ENCODE measurements around the gene ASCC3.

ASCC3 gene

DNA sequence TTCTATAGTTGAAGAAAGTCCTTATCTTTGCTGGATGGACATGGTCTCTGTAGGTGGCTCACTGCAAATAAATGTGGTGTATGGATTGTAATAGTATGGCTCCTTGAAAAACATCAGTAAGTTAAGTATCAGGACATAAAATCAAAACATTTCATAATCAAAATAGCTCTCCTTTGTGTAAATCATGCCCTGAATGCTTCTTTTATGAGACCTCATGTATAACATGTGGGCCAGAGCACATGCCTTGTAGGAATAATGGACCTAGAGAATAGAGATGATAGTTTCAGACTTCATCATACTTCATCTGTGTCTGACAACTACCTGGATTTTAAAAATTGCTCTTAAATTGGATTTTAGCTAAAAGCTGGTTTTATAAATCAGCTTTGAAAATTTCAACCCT, 159.9 kb downstream of the ASCC3 start:
- no peak for DNase-seq

DNA sequence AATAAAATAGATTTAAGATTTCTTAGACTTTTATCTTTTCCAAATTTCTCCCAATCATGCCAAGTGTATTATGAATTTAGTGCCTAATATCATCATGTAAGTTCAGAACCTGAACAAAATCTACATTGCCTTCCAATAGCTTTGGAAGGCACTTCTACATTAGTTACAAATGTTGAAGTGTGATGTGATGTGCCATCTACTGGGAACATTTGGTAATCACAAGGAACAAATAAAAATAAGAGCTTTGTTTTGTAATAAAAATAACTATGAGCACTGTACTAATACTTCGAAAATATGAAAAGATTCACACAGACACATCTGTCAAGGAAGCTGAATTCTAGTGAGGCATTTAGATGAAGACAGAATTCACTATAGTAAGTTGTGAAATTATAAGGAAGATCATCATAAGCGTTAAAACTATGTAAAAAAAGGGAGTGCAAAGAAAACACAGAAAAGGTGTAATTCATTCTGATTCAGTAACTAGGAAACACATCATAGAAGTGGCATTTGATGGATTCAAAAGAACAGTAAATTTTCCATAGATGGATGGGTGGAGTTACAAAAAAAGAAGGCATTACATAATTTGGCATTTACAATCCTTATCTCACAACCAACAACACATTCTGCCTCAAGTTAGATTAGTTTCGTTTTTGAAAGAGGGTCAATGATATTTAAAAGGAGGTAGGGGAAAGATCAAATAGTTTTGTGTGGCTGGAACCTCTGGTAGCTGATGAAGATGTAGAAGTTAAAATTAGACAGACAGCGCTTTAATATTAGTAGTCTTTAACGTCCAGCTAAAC, 161.0 kb downstream of the ASCC3 start:
- peak; percentile 18 for DNase-seq

DNA sequence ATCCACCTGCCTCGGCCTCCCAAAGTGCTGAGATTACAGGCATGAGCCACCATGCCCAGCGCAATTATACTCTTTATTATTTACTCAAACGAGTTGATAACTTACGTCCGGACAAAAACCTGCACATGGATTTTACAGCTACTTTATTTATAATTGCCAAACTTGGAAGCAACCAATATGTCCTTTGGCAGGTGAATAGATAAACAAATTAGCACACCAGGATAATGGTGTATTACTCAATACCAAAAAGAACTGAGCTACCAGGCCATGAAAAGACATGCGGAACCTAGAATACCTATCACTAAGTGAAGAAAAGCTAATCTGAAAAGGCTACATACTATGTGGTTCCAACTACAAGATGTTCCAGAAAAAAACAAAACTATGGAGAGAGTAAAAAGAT, 168.1 kb downstream of the ASCC3 start:
- DNase-seq = no peak

DNA sequence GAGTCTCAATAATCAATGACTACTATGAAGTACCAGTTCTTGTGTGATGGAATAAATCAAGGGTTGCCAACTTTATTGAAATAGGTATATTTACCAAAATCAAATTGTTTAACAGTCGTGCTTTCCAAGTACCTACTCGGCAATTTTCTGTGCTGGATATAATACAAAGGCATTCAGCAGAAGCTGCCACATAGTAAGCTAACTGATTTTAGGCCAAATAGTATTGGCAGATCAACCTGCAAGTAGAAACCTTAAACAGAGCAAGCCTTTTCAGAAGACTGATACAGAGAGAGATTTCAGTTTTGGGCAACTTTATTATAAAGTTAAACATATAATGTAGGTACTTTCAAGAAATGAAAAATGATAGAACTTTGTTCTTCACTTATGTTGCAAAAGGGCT, 174.6 kb downstream of the ASCC3 start:
- DNase-seq = no peak

DNA sequence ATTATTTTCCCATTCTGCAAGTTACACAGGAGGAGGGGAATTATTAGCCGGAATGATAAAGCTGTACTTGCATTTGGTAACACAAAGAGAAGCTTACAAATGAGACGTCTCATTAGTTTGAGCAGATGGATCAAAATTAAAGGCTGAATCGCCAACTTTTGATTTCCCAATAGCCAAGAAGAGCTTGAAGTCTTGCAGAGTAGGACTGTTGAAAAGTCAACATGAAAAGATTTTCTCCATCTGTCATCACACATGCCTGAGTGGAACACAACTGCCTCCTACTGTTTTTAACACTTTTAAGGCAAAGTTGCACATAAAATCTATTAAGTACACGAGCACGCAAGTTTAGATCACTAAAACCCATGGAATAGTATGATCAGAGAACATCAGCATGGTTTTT, 176.2 kb downstream of the ASCC3 start:
- DNase-seq = no peak

DNA sequence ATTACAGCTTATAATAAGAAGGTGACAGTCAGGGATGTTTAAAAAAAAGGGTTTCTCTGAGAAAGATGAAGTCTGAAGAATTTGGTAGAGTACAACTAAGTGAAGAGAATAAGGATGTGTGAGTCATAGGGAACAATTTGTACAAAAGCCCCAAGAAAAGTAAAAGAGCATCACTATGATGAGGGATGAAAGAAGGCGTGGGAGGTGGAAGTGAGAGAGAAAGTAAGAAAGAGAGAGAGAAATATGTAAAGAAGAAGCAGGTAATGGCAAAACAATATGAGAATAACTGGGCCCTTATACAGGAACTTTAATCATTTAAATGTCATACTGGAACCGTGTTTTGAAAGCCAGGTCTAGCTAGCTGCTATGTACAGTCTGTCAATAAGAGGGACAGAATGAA, 179.4 kb downstream of the ASCC3 start:
- no peak for DNase-seq

DNA sequence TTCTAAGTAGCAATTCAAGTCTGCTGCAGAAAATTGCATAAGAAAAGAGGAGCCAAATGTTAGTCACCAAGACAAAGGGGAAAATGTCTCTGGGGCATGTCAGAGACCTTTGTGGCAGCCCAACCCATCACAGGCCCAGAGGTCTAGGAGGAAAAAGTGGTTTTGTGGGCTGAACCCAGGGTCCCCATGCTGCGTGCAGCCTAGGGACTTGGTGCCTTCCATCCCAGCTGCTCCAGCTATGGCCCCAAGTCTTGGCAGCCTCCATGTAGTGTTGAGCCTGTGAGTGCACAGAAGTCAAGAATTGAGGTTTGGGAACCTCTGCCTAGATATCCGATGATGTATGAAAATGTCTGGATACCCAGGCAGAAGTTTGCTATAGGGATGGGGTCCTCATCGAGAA, 181.1 kb downstream of the ASCC3 start:
- no peak for DNase-seq

DNA sequence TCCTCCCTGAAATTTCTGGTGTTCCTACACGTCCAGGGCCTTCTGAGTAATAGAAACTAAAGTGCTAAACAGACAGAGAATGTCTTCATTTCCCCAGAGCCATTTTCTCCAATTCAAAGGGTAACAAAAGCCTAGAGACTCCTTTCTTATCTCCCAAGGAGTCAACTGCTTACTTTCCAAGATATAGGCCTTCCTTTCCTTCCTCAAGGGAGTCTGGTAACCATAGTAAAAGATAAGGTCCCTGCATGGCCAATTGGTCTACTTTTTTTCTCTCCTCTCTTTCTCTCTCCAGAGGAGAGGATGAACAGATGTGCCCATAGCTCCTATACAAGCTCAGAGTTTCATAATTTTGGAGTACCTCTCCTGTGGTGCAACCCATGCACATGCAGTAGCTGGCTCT, 185.7 kb downstream of the ASCC3 start:
- DNase-seq = no peak

DNA sequence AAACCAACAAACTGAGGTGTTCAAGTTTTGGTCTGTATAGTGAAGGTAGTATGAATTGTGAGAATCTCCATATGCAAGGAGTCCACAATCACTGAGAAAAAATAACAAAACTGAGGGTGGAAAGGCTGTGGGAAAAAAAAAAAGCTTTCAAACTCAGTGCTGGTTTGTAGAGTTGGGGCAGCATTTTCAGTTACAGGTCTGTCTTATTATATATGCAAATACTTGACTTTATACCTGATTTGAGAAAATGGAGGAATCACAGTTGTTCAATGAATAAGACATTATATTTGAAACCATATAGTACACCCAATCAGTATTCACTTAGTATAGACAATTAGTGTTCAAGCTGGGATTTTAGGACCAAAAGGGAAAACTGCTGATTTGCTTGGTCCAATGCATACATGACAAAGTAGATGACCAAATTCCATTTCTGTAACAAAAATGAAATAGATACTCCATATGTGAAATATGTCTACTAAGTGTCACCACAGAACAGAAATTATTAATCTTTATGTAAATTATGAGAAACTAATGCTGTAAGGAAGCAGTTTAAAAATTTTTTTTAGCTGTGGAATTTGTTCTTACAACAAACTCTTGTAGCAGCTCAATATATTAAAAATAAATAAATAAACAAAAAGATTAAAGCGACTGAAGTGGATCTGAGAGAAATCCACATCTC, 187.7 kb downstream of the ASCC3 start:
- DNase-seq = no peak

DNA sequence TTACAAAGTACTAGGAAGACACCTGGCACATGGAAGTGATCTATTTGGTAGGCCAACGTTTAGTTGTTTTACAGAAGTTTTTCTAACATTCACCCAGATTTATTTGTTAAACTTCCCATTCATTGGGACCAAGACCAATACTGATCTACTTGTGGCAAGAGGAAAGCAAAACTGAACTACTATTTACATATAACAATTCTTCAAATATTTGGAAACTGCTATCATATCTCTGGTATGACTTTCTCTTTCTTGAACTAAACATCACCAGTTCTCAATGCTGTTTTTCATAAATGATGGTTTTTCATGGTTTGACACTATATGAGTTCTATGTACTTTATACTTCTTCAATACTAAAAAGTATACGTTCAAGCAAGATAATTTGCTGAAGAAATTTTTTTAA, 189.2 kb downstream of the ASCC3 start:
- no peak for DNase-seq

DNA sequence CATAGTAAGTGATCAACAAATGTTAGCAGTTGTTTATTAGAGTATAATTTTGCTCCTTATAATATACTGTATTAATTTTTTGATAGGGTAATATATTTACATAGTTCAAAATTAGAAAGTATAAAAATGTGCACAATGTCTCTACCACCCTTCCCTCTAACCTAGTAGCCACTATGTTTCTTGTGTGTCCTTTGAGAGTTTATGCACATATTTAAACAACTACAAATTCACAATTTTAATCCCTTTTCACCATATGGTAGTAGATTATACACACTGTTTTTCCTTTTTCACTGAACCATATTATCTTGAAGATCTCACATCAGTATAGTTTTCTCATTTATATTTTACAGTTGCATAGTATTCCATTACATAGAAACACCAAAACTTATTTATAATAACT, 194.9 kb downstream of the ASCC3 start:
- no peak for DNase-seq

DNA sequence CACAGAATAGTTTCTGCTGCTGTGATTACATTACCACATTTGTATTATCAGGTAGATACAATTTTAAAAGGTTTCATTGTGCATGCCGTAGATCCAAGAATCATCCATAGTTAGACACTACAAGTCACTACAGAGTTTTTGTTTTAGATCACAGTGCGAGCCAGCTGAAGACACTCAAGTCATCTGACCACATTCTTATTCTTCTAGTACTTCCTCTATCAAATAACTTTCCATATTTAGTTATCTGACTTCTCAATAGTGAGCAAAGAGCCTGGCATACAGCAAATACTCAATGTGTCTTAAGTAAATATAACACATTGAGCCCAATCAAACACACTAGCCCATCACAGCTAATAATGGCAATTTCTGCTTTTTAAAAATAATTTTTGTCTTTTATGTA, 195.4 kb downstream of the ASCC3 start:
- DNase-seq = no peak

DNA sequence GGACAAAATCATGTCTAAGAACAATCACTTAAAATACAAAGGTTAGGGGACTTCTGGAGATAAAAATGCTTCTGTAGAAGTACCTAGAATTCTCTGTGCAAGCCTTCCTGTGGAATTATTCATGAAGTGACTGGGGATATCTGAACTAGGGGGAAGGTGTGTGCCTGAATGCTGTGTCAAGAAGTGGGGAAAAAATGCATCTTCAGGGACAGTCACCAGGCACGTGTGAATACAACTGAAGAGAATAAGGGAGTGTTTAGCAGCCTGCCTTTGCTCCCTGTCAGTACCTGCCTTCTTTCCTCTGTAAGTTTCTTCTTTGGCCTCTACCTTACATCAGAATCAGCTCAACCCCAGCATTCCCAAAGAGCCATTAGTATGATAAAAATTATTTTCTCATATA, 201.0 kb downstream of the ASCC3 start:
- no peak for DNase-seq

DNA sequence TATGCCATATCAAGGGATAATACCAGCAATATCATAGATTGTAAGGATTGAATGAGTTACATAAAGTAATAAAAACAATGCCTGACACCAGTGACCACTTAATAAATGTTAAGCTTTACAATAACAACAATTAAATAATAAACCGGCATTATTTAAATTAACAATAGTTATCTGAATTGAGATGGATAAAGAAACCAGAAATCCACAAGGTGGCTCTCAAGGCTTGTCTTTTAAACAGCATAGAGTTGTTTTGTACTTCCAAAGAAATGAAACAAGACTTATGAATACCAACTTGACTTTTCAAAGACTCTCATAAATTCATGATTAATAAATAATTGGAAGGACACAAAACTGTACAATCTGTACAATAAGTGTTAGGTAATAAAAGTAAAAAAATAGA, 203.1 kb downstream of the ASCC3 start:
- DNase-seq = no peak

DNA sequence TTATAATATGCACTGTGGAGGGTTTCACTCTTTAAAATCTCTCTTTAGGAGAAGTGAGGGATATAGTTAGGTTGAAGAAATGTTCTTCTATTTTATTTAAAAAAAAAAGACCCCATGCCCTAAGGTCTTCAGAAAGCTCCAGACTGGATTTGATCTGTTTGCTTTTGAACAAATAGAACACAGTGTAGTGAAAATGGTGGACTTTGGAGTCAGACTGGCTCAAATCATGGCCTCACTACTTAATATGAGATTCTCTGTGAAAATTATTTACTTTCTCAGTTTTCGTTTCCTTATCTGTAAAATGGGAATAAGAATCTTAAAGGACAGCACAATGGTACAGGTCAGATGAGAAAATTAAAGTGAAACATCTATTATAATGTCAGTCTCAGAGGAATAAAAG, 203.9 kb downstream of the ASCC3 start:
- no peak for DNase-seq

DNA sequence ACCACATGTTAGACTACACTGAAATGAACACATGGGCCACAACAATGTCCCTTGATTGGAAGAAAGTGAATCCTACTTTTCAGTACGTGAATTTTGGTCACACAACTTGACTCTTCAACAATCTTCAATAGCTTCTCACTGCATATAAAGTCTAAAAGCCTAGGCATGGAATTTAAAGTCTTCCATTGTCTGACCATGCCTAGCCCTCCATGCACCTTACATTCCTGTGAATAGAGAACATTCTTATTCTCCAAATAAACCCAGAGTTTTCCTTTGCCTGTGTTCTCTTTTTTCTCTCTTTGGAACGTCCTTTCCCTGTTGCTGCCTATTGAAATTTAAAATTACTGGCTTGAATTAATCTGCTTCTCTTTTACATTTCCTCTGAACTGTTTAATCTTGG, 207.5 kb downstream of the ASCC3 start:
- no peak for DNase-seq

DNA sequence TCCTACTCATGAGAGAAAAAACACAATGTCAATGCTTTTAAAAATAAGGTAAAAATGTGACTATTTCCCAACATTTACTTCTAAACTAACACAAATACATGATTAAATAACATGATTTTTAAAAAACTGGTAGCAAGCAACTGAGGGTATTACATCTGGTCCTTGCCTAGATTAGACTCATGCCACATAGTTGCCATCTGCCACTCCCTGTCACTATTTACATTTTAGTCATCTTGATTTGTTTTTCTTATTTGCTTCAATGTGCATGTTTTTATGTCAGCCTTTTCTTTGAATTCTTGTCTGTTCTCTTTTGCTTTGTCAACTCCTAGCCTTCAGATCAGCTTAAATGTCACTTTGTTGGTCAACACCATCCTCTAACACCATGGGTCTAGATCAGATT, 209.4 kb downstream of the ASCC3 start:
- no peak for DNase-seq

DNA sequence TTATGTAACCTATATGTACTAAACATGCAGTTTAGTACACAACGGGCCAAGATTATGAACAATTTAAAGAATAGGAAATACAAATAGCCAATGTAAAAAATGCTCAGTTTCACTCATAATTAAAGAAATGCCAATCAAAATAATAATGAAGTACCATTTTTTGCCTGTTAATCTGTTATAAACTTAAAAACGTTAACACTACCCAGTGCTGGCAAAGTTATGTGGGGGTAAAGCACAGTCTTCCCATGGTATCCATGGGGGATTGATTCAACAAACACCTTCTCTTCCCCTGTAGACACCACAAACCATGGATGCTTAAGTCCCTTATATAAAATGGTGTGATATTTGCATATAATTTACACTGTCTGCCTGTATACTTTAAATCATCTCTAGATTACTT, 211.1 kb downstream of the ASCC3 start:
- no peak for DNase-seq

DNA sequence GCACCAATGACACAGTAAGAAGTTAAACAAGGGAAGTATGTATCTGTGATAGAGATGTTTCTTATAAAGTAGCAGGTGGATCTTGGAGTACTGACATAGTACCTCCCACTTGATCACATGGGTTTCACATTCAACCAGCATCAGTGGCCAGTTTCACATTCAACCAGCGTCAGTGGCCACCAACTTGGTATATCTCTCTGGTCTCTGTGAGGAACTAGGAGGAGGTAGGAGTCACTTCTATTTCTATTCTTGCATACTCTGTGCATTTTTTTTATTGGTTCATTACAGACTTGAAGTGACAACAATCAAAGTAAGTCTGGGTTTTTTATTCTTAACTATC, 216.1 kb downstream of the ASCC3 start:
- DNase-seq = no peak

DNA sequence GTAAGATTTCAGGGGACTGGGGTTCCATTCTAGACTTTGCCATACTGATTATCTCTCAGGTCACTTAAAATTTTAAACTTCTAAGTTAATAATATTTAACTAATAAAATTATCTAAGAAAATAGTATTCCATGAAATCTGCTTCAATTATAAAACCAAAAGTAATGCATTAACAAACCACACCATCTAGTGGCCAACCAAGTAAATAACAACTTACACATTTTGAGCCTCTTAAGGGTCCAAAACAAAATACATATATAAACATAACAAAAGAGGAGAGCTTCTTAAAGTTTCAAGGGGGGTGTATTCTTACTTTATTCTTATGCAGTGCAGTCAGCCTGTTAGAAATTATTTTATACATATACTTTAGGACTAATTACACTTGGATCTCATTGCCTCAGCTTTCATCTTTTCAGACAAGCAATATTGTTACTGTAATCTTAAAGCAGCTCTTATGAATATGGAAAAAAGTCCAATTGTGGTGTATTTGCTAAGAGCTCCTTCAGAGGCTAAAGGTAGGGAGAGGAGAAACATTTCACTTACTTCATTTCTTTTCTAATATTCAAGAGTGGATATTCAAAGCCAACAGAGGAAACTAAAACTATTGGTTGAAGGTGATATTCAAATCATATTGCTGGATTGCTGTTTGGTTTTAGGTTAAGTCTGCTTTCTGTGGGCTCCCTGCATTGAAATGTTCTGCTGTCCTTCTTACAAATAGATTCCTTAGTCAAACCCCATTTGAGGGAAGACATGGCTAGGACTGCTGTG, 216.7 kb downstream of the ASCC3 start:
- no peak for DNase-seq

DNA sequence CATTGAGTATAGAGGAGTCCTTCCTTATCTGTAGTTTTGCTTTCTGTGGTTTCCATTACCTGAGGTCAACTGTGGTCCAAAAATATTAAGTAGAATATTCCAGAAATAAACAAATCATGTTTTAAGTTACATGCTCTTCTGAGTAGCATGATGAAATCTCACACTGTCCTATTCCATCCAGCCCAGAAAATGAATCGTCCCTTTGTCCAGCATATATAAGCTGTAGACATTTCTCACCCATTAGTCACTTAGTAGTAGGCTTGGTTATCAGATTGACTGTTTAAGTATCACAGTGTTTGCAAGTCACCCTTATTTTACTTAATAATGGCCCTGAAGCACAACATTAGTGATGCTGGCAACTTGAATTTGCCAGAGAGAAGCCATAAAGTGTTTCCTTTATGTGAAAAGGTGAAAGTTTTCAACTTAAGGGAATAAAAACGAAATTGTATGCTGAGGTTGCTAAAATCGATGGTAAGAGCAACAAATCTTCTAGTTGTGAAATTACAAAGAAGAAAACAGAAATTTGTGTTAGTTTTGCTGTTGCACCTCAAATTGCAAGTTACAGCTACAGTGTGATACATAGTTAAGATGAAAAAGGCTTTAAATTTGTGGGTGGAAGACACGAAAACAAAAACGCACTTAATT, 217.8 kb downstream of the ASCC3 start:
- DNase-seq = no peak

DNA sequence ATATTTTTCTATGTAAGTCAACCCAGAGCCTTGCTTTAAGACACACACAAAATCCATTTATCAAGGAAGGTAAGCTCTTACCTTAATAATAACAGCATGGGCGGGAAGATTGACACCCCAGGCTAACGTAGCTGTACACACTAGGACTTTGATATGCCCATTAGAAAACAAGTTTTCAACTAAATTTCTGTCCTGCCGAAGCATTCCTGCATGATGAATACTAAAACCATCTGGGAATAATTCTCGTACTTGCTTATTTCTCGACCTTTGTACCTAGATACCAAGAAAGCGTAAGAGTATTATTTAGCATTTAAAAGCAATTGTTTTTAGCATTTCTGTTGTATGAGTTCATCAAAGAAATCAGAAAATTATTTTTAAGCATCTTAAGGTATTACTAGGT, 218.9 kb downstream of the ASCC3 start:
- no peak for DNase-seq

DNA sequence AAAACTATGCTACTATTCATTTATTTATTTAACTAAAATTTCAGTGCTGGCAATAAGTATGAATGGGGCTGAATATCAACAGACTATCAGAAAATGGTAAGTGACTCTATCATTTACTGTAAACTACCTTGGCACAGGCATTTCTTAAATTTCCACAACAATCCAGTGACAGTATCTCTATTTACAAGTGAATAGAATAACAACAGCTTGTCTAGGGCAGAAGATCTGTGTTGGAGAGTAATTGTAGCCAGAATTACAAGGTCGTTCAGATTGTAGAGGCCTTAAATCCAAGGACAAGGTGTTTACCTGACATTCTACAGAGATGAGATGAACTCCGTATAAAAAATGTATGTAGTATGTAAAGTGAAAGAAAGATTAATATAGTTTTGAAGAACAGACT, 222.6 kb downstream of the ASCC3 start:
- no peak for DNase-seq

Data from DMS153 (cell line).